PC-9 (cell line): ENCODE results near the gene SNAPC1.

ENCODE experiments used
- EZH2 ChIP-seq: fragments of 200-600 bp; sonication (generic); IDR thresholded peaks from 2 replicates; pipeline ENCODE4 v1.8.0; 2017; ENCODE audit warnings: antibody characterized with exemption, low read depth
- TF ChIP-seq, protein P1 (sequence below): fragments of 200-600 bp; sonication (generic); conservative IDR thresholded peaks from 2 replicates; pipeline ENCODE4 v1.6.1; 2017; ENCODE audit warnings: mixed run types, antibody characterized with exemption, mild to moderate bottlenecking, moderate library complexity

DNA sequence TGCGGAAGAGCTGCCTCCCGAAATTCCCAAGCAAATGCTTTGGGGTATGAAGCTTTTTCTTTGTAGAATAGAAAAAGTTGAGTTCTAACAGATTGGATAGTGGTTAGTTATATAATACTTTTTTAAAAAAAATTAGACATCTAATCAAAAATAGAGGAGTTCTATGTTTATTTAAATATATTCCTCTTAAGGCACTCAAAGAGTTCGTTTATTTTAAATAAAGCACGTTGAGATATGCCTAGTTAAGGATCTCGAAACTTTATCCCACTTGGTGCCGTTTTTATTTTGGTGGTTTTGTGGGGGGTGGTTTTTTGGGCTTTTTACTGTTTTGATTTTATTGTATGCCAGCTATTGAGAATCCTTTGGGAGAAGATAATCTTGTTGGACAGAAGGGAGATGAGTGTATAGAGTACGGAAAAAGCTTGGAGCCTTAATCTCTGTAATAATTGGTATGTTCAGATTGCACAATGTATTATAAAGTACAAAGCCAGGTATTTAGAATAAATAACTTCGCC lies 10.7 kb upstream of the SNAPC1 start:
- TF ChIP-seq, protein P1, sequence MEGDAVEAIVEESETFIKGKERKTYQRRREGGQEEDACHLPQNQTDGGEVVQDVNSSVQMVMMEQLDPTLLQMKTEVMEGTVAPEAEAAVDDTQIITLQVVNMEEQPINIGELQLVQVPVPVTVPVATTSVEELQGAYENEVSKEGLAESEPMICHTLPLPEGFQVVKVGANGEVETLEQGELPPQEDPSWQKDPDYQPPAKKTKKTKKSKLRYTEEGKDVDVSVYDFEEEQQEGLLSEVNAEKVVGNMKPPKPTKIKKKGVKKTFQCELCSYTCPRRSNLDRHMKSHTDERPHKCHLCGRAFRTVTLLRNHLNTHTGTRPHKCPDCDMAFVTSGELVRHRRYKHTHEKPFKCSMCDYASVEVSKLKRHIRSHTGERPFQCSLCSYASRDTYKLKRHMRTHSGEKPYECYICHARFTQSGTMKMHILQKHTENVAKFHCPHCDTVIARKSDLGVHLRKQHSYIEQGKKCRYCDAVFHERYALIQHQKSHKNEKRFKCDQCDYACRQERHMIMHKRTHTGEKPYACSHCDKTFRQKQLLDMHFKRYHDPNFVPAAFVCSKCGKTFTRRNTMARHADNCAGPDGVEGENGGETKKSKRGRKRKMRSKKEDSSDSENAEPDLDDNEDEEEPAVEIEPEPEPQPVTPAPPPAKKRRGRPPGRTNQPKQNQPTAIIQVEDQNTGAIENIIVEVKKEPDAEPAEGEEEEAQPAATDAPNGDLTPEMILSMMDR: no peak
- no peak for TF ChIP-seq EZH2
